ENCODE measurements around the gene ZNF112. TPM values are rescaled to one million over a fixed set of nuclear protein-coding genes. Genes with fewer than 3 reads are reported as not detected.
A peak's percentile ranks its signal among the peaks of the same experiment; 100 is the strongest.

ZNF112 gene
- total RNA-seq, 1 donor: 8.6 TPM

DNA sequence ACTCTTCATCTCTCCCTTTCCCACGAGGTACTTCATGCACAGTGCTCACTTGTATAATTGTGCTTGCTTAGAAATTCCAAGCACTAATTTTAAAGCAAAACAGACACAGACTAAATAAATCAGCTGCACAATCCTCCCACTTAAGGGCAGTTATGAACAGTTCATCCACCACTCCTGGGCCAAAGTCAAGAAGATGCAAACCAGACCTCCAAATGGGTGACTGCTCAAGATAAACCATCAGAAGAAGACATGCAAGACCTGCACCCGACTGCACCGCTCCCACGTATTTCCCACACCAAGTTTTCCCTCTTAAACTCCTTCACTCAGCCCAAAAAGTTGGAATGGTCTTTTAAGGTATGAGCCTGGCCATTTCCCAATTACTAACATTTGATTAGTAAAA lies 71.5 kb downstream of the ZNF112 start:
- no peak overlapping the region for H3K4me3 ChIP-seq (ENCODE audit: low read depth, low read length)
- peak; percentile 79 for DNase-seq (ENCODE audit: low read depth)
- TF ChIP-seq CTCF (IDR thresholded peaks at IDR 0.05; ENCODE audit: insufficient read depth, low read depth, low read length): no peak

DNA sequence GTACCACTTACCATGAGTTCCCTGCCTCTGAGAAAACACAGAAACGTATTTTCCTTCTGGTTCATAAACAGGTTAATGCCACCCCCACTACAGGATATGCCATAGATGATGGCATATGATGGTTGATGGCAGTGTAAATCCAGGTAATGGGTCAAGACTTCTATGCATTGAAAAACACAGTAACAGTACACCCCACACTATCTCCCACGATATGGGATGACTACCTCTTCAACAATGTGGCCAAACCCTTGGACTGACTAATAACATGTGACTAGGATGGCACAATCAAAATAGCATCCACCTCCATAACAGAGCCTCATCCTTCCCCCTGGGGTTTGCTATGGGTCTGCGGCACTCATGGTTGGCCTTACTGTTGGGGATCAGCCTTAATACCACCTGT lies 73.6 kb downstream of the ZNF112 start:
- DNase-seq (ENCODE audit: low read depth): no peak
- no peak overlapping the region for H3K4me3 ChIP-seq (ENCODE audit: low read depth, low read length)
- TF ChIP-seq CTCF (IDR thresholded peaks at IDR 0.05; ENCODE audit: insufficient read depth, low read depth, low read length): no peak

DNA sequence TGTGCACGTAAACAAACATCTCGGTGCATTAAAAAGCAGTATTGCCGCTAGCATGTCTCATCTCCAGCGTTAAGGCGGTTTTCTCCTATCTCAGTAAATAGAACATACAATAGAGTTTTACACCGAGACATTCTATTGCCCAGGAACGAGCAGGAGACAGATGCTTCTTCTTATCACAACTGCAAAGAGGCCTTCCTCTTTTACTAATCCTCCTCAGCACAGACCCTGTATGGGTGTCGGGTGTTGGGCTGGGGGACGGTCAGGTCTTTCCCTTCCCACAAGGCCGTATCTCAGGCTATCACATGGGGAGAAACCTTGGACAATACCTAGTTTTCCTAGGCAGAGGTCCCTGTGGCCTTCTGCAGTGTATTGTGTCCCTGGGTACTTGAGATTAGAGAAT lies 75.6 kb downstream of the ZNF112 start:
- no peak overlapping the region for H3K4me3 ChIP-seq (ENCODE audit: low read depth, low read length)
- no peak for TF ChIP-seq CTCF (IDR thresholded peaks at IDR 0.05; ENCODE audit: insufficient read depth, low read depth, low read length)
- DNase-seq (ENCODE audit: low read depth): no peak

GRCh38 chr19:44278181-44278690 lies 78.2 kb downstream of the ZNF112 start:
- no peak for TF ChIP-seq CTCF (IDR thresholded peaks at IDR 0.05; ENCODE audit: insufficient read depth, low read depth, low read length)
- no peak for DNase-seq (ENCODE audit: low read depth)
- no peak overlapping the region for H3K4me3 ChIP-seq (ENCODE audit: low read depth, low read length)

DNA sequence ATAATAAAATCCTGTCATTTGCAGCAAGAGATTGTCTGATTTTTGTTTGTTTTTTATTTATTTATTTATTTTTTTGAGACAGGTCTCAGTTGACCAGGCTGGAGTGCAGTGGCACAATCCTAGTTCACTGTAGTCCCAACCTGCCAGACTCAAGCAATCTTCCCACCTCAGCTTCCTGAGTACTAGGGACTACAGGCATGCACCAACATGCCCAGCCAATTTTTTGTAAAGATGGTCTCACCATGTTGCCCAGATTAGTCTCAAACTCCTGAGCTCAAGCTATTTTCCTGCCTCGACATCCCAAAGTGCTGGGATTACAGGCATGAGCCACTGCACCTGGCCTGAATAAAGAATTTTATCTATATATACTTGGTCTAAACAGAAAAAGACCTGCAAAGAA lies 79.1 kb downstream of the ZNF112 start:
- no peak for DNase-seq (ENCODE audit: low read depth)
- no peak for TF ChIP-seq CTCF (IDR thresholded peaks at IDR 0.05; ENCODE audit: insufficient read depth, low read depth, low read length)
- no peak overlapping the region for H3K4me3 ChIP-seq (ENCODE audit: low read depth, low read length)

Small RNAs within 50 kb of the gene (small RNA-seq; reads per million reads assigned to genes)
- not detected for gene NDUFA3P1

Other genes starting within 250 kb of the ZNF112 start
- 4.5 and 7.3 TPM in 2 replicates for gene ZNF225, start 243.3 kb downstream of the ZNF112 start, total RNA-seq
- gene ZNF234, start 215.1 kb downstream of the ZNF112 start, total RNA-seq: 8.4 and 12.5 TPM in 2 replicates
- gene ZNF226, start 191.6 kb downstream of the ZNF112 start, total RNA-seq: 15.5 and 21.2 TPM in 2 replicates
- gene ZNF227, start 144.1 kb downstream of the ZNF112 start, total RNA-seq: 15.8 and 18.6 TPM in 2 replicates
- 0.32 and 2.2 TPM in 2 replicates for gene ZNF233, start 96.8 kb downstream of the ZNF112 start, total RNA-seq
- 4.8 and 8.2 TPM in 2 replicates for gene ZNF235, start 51.7 kb downstream of the ZNF112 start, total RNA-seq
- gene ZNF285, start 44.9 kb upstream of the ZNF112 start, total RNA-seq: 1.6 and 3.9 TPM in 2 replicates
- gene ZNF229, start 91.8 kb upstream of the ZNF112 start, total RNA-seq: 12.6 and 13.4 TPM in 2 replicates
- 6.4 and 9.5 TPM in 2 replicates for gene ZNF180, start 143.8 kb upstream of the ZNF112 start, total RNA-seq
- not detected in 2 replicates for gene CEACAM20, start 173.0 kb upstream of the ZNF112 start, total RNA-seq

Measured in fibroblast of villous mesenchyme (primary cell).